Esophagus muscularis mucosa (tissue), 4 donors: ENCODE data around the gene PRTN3. TPM values are rescaled to one million over a fixed set of nuclear protein-coding genes. Genes with fewer than 3 reads are reported as not detected.

ENCODE experiments used
- DNase-seq: peaks from one replicate; pipeline ENCODE4 v3.0.0-alpha.2; 2017; ENCODE audit errors: extremely low spot score
- H3K27ac ChIP-seq, 4 donors: fragments of 200-600 bp; sonication (generic); replicated peaks in 1 of 4; 1 replicate in 3 of 4; 2 replicates in 1 of 4; pipeline ENCODE4 v1.5.1; 2016 to 2019; ENCODE audit warnings: mild to moderate bottlenecking in 1 of 4
- H3K27me3 ChIP-seq, 4 donors: fragments of 200-600 bp; sonication (generic); one replicate each; pipeline versions ENCODE4 v1.5.1 to v1.6.0; 2016 to 2019
- H3K36me3 ChIP-seq, 4 donors: fragments of 200-600 bp; sonication (generic); one replicate each; pipeline ENCODE4 v1.5.1; 2016 to 2019
- H3K4me1 ChIP-seq, 4 donors: fragments of 200-600 bp; sonication (generic); one replicate each; pipeline ENCODE4 v1.5.1; 2016 to 2019
- H3K4me3 ChIP-seq, 4 donors: fragments of 200-600 bp; sonication (generic); 1 replicate in 2 of 4; 2 replicates in 2 of 4; pipeline ENCODE4 v1.5.1; 2016 to 2019; ENCODE audit warnings: mild to moderate bottlenecking in 4 of 4, moderate library complexity in 1 of 4
- H3K9me3 ChIP-seq, 4 donors: fragments of 200-600 bp; sonication (generic); 1 replicate in 3 of 4; 2 replicates in 1 of 4; pipeline ENCODE4 v1.5.1; 2016 to 2019
- CTCF ChIP-seq, 3 experiments: fragments of 200-600 bp in 2 of 3; fragments of 450-650 bp in 1 of 3; sonication (generic) in 2 of 3; IDR thresholded peaks; one replicate each; pipeline ENCODE4 v1.5.1; 2017 to 2019; ENCODE audit warnings: antibody characterized with exemption in 3 of 3, mild to moderate bottlenecking in 2 of 3, moderate library complexity in 1 of 3
- EP300 ChIP-seq: sonication (generic); formaldehyde crosslinking; IDR thresholded peaks from one replicate; pipeline ENCODE4 v1.6.1; 2017; ENCODE audit warnings: antibody characterized with exemption
- POLR2A ChIP-seq: fragments of 450-650 bp; IDR thresholded peaks from one replicate; pipeline ENCODE4 v1.6.1; 2017; ENCODE audit warnings: antibody characterized with exemption, moderate library complexity, mild to moderate bottlenecking, low read depth
- POLR2AphosphoS5 ChIP-seq, 2 donors: sonication (generic); formaldehyde crosslinking; IDR thresholded peaks; one replicate each; pipeline ENCODE4 v1.6.1; 2017; ENCODE audit warnings: antibody characterized with exemption in 2 of 2
- WGBS: methylation state at CpG from one replicate; pipeline ENCODE4 v1.1.5; 2018; 5-methylcytosine and 5-hydroxymethylcytosine counted together
- intact Hi-C: fragments of 100-400 bp; cut with DNase I; formaldehyde crosslinking; loops from one replicate; pipeline ENCODE4 v1.15.1; 2023
- total RNA-seq, 4 donors: library from RNA; depleted of rRNA; stranded (reverse); fragments of >200 nt; gene quantifications; one replicate each; pipeline versions ENCODE4 v1.1.0 to v1.2.1, GENCODE V29; 2016

The PRTN3 gene
- total RNA-seq, 4 donors from 2014 or later, result 1.2 TPM; not detected in 3

DNA sequence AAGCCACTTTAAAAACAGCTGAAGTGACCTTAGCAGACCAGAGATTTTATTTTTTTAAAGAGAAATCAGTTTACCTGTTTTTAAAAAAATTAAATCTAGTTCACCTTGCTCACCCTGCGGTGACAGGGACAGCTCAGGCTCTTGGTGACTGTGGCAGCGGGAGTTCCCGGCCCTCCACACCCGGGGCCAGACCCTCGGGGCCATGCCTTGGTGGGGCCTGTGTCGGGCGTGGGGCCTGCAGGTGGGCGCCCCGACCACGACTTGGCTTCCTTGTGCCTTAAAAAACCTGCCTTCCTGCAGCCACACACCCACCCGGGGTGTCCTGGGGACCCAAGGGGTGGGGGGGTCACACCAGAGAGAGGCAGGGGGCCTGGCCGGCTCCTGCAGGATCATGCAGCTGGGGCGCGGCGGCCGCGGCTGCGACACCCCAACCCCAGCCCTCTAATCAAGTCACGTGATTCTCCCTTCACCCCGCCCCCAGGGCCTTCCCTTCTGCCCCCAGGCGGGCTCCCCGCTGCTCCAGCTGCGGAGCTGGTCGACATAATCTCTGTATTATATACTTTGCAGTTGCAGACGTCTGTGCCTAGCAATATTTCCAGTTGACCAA, 29.8 kb upstream of the PRTN3 start:
- Histone ChIP-seq H3K4me1 (no peaks in the 10 kb centered on the region), H3K27ac (no peak overlapping the region), H3K36me3 (peaks cover 70 to 83% (median 76%) of the 10 kb centered on the region in 4 donors), H3K9me3 (no peaks in the 10 kb centered on the region), H3K4me3 (no peak overlapping the region), H3K27me3 (no peaks in the 10 kb centered on the region)
- TF ChIP-seq POLR2A, result no peak
- no peak for TF ChIP-seq POLR2AphosphoS5 (IDR thresholded peaks at IDR 0.05)
- no peak for TF ChIP-seq CTCF (IDR thresholded peaks at IDR 0.05)
- no peak for TF ChIP-seq EP300
- intact Hi-C loops, result no loop called here
- DNase-seq, result no peak
- 80% methylated on average over 10 of the region's 25 CpGs for WGBS

DNA sequence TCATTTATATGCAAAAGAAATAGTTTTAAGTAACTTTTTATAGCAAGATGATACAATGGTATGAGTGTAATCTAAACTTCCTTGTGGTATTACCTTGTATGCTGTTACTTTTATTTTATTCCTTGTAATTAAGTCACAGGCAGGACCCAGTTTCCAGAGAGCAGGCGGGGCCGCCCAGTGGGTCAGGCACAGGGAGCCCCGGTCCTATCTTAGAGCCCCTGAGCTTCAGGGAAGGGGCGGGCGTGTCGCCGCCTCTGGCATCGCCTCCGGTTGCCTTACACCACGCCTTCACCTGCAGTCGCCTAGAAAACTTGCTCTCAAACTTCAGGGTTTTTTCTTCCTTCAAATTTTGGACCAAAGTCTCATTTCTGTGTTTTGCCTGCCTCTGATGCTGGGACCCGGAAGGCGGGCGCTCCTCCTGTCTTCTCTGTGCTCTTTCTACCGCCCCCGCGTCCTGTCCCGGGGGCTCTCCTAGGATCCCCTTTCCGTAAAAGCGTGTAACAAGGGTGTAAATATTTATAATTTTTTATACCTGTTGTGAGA, 29.2 kb upstream of the PRTN3 start:
- intact Hi-C loops, result no loop called here
- DNase-seq, result no peak
- H3K27ac ChIP-seq, result no peak overlapping the region
- H3K9me3 ChIP-seq, result no peaks in the 10 kb centered on the region
- H3K36me3 ChIP-seq, result peaks cover 64 to 77% (median 70%) of the 10 kb centered on the region in 4 donors
- no peaks in the 10 kb centered on the region for H3K4me1 ChIP-seq
- WGBS, result 91% methylated on average over 20 of the region's 20 CpGs
- no peak overlapping the region for H3K4me3 ChIP-seq
- TF ChIP-seq CTCF (IDR thresholded peaks at IDR 0.05), result no peak
- TF ChIP-seq POLR2AphosphoS5 (IDR thresholded peaks at IDR 0.05), result no peak
- no peak for TF ChIP-seq POLR2A
- no peak for TF ChIP-seq EP300
- H3K27me3 ChIP-seq, result no peaks in the 10 kb centered on the region

DNA sequence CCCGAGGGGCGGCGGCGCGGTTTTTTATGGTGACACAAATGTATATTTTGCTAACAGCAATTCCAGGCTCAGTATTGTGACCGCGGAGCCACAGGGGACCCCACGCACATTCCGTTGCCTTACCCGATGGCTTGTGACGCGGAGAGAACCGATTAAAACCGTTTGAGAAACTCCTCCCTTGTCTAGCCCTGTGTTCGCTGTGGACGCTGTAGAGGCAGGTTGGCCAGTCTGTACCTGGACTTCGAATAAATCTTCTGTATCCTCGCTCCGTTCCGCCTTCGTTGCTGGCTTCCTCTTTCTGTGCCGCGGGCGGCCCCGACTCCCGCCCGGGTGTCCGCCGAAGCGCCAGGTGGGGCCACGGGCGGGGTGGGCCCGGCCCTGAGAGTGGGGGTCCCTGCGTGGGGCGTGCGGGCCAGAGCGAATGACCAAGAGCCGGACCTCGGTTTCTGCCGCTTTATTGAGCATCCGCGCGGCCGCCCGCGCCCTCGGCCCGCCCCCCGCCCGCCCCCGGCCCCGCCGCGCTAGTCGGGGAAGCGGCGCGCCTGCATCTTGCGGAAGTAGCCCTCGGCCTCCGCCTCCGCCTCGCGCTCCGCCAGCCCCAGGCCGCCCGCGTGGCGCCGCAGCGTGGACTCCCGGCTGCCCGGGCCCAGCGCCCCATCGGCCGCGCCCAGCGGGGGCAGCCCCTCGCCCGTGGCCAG, 28.6 kb upstream of the PRTN3 start:
- H3K36me3 ChIP-seq, result peaks cover 58 to 71% (median 64%) of the 10 kb centered on the region in 4 donors
- H3K27me3 ChIP-seq, result no peaks in the 10 kb centered on the region
- 87% methylated on average over 32 of the region's 80 CpGs for whole genome bisulfite sequencing
- no peak overlapping the region for H3K27ac ChIP-seq
- no peak overlapping the region for H3K4me3 ChIP-seq
- H3K4me1 ChIP-seq, result no peaks in the 10 kb centered on the region
- intact Hi-C loops, result no loop called here
- H3K9me3 ChIP-seq, result no peaks in the 10 kb centered on the region
- TF ChIP-seq EP300 (no peak), CTCF (IDR thresholded peaks at IDR 0.05) (no peak), POLR2A (no peak), POLR2AphosphoS5 (IDR thresholded peaks at IDR 0.05) (no peak)
- no peak for DNase-seq

DNA sequence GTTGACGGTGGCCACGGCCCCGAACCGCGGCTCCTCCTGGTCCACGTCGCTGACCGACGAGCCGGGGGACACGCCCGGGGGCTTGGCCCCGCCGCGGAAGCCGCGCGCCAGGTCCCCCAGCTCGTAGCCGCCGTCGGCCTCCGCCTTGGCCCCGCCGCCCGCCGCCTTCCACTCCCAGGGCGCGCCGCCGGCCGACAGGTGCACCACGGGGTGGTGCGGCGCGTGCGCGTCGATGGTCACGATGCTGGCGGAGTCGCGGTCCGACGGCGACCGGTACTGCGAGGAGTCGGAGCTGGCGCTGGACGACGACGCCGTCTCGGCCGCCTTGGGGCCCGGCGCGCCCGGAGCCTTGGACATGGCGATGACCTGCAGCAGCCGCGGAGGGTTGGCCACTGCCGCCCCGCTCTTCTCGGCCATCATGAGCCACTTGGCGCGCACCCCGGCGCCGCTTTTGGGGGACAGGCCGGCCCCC, 28.0 kb upstream of the PRTN3 start:
- Histone ChIP-seq H3K4me1 (no peaks in the 10 kb centered on the region), H3K9me3 (no peaks in the 10 kb centered on the region), H3K27ac (no peak overlapping the region), H3K36me3 (peaks cover 52 to 65% (median 58%) of the 10 kb centered on the region in 4 donors), H3K4me3 (no peak overlapping the region), H3K27me3 (no peaks in the 10 kb centered on the region)
- intact Hi-C loops, result no loop called here
- WGBS, result 90% methylated on average over 38 of the region's 72 CpGs
- no peak for DNase-seq
- TF ChIP-seq EP300, result no peak
- no peak for TF ChIP-seq CTCF (IDR thresholded peaks at IDR 0.05)
- TF ChIP-seq POLR2AphosphoS5 (IDR thresholded peaks at IDR 0.05), result no peak
- TF ChIP-seq POLR2A, result no peak
